Measurements from ENCODE around the gene LAP3.

Gene LAP3

DNA sequence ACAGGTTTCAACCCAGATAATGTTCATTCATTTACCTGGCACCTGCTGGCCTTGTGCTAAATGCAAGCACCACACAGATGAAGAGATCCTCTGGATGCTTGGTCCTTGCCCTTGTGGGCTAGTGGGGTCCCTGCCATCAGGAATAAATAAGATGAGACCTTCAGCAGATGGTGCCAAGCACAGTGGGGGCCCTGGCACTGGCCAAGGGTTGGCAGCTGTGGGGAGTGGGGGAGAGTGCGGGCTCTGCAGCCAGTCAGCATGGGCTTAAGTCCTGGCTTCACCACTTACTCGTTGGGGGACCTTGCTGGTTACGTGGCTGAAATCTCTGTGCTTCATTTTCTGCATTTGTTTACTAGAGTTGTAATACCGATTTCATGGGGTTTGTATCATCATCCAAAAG, 6.9 kb downstream of the LAP3 start:
- Histone ChIP-seq H3K9ac (ENCODE audit: low read depth, low read length) (no peak overlapping the region), H2AFZ (ENCODE audit: low read depth, low read length) (no peak overlapping the region), H3K27ac (ENCODE audit: low read length) (no peak overlapping the region), H3K9me3 (ENCODE audit: insufficient read depth, low read length, severe bottlenecking) (no peaks in the 10 kb centered on the region), H3K4me2 (ENCODE audit: insufficient read depth, low read length) (no peak overlapping the region), H3K79me2 (ENCODE audit: insufficient read depth, low read length) (no peaks in the 10 kb centered on the region), H3K4me1 (ENCODE audit: insufficient read depth, low read length) (peaks cover 5% of the 10 kb centered on the region; the same call in 1 of the 2 replicates), H4K20me1 (ENCODE audit: insufficient read depth, low read length) (no peaks in the 10 kb centered on the region), H3K36me3 (ENCODE audit: insufficient read depth, low read length) (peaks cover 29% of the 10 kb centered on the region; the same call in 1 of the 2 replicates), H3K4me3 (ENCODE audit: low read depth in 1 of 2, low read length in 2 of 2) (no peak overlapping the region), H3K27me3 (ENCODE audit: insufficient read depth, low read length, poor library complexity) (no peaks in the 10 kb centered on the region)
- no peak for TF ChIP-seq EZH2 (IDR thresholded peaks at IDR 0.05; ENCODE audit: borderline replicate concordance, low read depth, low read length, severe bottlenecking)
- TF ChIP-seq, protein P1, sequence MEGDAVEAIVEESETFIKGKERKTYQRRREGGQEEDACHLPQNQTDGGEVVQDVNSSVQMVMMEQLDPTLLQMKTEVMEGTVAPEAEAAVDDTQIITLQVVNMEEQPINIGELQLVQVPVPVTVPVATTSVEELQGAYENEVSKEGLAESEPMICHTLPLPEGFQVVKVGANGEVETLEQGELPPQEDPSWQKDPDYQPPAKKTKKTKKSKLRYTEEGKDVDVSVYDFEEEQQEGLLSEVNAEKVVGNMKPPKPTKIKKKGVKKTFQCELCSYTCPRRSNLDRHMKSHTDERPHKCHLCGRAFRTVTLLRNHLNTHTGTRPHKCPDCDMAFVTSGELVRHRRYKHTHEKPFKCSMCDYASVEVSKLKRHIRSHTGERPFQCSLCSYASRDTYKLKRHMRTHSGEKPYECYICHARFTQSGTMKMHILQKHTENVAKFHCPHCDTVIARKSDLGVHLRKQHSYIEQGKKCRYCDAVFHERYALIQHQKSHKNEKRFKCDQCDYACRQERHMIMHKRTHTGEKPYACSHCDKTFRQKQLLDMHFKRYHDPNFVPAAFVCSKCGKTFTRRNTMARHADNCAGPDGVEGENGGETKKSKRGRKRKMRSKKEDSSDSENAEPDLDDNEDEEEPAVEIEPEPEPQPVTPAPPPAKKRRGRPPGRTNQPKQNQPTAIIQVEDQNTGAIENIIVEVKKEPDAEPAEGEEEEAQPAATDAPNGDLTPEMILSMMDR (IDR thresholded peaks at IDR 0.05; ENCODE audit: borderline replicate concordance, extremely low read depth, low read length, poor library complexity, severe bottlenecking), result no peak
- DNase-seq (no peak), ATAC-seq (ENCODE audit: insufficient read depth, low read depth) (no peak)

DNA sequence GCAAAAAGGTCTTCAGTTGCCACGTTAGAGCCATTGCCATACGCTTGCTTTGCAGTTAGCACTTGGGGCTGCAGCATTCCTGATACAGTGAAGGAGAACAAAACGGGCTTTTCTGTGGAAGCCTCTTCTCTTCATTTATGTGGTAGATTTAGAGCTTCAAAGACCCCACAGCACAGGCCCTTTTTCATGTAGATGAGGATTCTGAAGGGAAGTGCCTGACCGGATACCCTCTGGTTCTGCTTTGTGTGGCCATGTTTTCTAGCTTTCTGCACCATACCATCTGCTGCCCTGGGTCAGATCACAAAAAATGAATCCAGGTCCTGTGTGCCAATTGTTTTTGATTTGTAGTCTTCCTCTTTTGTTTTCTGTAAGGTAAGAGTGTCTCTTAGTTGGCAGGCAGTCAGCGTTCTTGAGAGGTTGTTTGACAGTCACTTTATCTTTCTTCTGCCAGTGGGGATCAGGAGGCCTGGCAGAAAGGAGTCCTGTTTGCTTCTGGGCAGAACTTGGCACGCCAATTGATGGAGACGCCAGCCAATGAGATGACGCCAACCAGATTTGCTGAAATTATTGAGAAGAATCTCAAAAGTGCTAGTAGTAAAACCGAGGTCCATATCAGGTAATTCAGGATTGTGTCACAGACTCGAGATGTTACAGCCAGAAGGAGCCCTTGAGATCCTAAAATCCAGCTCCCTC, 7.7 kb downstream of the LAP3 start:
- no peaks in the 10 kb centered on the region for H4K20me1 ChIP-seq (ENCODE audit: insufficient read depth, low read length)
- DNase-seq (no peak), ATAC-seq (ENCODE audit: insufficient read depth, low read depth) (no peak)
- TF ChIP-seq EZH2 (IDR thresholded peaks at IDR 0.05; ENCODE audit: borderline replicate concordance, low read depth, low read length, severe bottlenecking), result no peak
- TF ChIP-seq, protein P1 (IDR thresholded peaks at IDR 0.05; ENCODE audit: borderline replicate concordance, extremely low read depth, low read length, poor library complexity, severe bottlenecking), result no peak
- no peaks in the 10 kb centered on the region for H3K79me2 ChIP-seq (ENCODE audit: insufficient read depth, low read length)
- no peak overlapping the region for H3K27ac ChIP-seq (ENCODE audit: low read length)
- no peak overlapping the region for H3K9ac ChIP-seq (ENCODE audit: low read depth, low read length)
- no peak overlapping the region for H3K4me2 ChIP-seq (ENCODE audit: insufficient read depth, low read length)
- no peaks in the 10 kb centered on the region for H3K4me1 ChIP-seq (ENCODE audit: insufficient read depth, low read length)
- no peak overlapping the region for H3K4me3 ChIP-seq (ENCODE audit: low read depth in 1 of 2, low read length in 2 of 2)
- H3K36me3 ChIP-seq (ENCODE audit: insufficient read depth, low read length), result peaks cover 35% of the 10 kb centered on the region; the same call in 1 of the 2 replicates
- H3K9me3 ChIP-seq (ENCODE audit: insufficient read depth, low read length, severe bottlenecking), result no peaks in the 10 kb centered on the region
- H3K27me3 ChIP-seq (ENCODE audit: insufficient read depth, low read length, poor library complexity), result no peaks in the 10 kb centered on the region
- H2AFZ ChIP-seq (ENCODE audit: low read depth, low read length), result no peak overlapping the region

DNA sequence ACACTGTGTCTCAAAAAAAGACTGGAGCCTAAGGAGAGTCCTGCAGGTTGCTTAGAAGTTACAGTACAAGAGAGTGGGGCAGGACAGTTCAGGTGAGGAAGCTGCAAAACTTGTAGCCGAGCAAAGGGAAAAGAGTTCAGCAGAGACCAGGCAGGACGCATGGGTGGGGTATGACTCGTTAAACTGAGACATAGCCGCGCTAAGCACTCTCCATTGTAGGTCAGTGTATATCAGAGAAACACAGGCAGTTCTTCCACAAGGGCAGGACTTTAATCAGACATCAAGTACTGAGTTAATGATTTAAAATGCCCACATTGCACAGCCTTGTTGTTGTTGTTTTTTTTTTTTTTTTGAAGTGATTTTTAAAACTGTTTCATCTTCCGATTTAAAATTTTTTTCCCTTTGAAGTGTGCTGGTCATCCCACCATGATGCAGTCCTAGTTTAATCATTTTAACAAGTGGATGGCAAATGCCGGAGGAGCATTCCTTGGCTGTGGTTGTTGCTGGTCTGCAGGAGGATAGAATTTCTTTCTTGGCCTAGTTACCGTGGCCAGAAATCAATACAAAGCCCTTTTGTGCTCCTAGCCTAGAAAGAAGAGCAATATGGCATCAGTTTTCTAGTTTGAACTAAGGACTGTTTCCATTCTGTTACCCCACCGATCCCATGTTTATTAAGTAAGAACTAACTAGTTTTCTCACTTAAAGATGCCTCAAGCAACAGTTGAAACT, 10.3 kb downstream of the LAP3 start:
- H3K9ac ChIP-seq (ENCODE audit: low read depth, low read length), result no peak overlapping the region
- no peaks in the 10 kb centered on the region for H3K4me1 ChIP-seq (ENCODE audit: insufficient read depth, low read length)
- no peaks in the 10 kb centered on the region for H4K20me1 ChIP-seq (ENCODE audit: insufficient read depth, low read length)
- TF ChIP-seq, protein P1 (IDR thresholded peaks at IDR 0.05; ENCODE audit: borderline replicate concordance, extremely low read depth, low read length, poor library complexity, severe bottlenecking), result no peak
- TF ChIP-seq EZH2 (IDR thresholded peaks at IDR 0.05; ENCODE audit: borderline replicate concordance, low read depth, low read length, severe bottlenecking), result no peak
- no peak overlapping the region for H3K4me3 ChIP-seq (ENCODE audit: low read depth in 1 of 2, low read length in 2 of 2)
- no peak overlapping the region for H3K27ac ChIP-seq (ENCODE audit: low read length)
- no peak overlapping the region for H3K4me2 ChIP-seq (ENCODE audit: insufficient read depth, low read length)
- DNase-seq, result no peak
- no peaks in the 10 kb centered on the region for H3K79me2 ChIP-seq (ENCODE audit: insufficient read depth, low read length)
- no peaks in the 10 kb centered on the region for H3K9me3 ChIP-seq (ENCODE audit: insufficient read depth, low read length, severe bottlenecking)
- H2AFZ ChIP-seq (ENCODE audit: low read depth, low read length), result no peak overlapping the region
- H3K36me3 ChIP-seq (ENCODE audit: insufficient read depth, low read length), result peaks cover 34% of the 10 kb centered on the region; the same call in 1 of the 2 replicates
- ATAC-seq (ENCODE audit: insufficient read depth, low read depth), result no peak
- H3K27me3 ChIP-seq (ENCODE audit: insufficient read depth, low read length, poor library complexity), result no peaks in the 10 kb centered on the region

Measured in DND-41 (cell line).